Prostate gland (tissue), 2 donors: ENCODE measurements around the gene ZNF480.

Experiments
- POLR2A ChIP-seq: fragments of 450-650 bp; IDR thresholded peaks from one replicate; pipeline ENCODE4 v1.6.1; 2016; ENCODE audit warnings: antibody characterized with exemption, mild to moderate bottlenecking
- TF ChIP-seq, protein P1 (sequence below), 4 experiments: fragments of 200-600 bp in 2 of 4; fragments of 450-650 bp in 2 of 4; sonication (generic) in 2 of 4; IDR thresholded peaks; 1 replicate in 3 of 4; 2 replicates in 1 of 4; pipeline ENCODE4 v1.5.1; 2016 to 2019; ENCODE audit warnings: antibody characterized with exemption in 4 of 4, mild to moderate bottlenecking in 2 of 4, moderate library complexity in 2 of 4

DNA sequence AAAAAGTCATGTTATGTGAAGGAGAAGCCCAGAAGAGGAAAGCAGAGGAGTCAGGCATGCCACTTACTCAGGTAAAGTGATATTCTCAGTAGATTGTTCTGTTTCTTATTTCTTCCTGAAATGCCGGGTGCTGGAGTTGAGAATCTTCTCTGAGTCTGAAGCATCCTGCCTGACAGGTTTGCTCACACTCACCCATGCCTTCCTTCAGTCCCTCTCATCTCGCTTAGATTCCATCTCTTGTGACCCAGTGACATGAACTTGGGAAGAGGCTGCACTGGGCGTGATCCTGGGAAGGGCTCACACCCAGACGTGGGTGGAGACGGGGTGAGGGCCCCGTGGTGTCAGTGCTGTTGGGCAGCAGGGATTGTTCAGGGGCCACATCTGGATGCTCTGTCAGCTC, 19.5 kb upstream of the ZNF480 start:
- TF ChIP-seq, protein P1, sequence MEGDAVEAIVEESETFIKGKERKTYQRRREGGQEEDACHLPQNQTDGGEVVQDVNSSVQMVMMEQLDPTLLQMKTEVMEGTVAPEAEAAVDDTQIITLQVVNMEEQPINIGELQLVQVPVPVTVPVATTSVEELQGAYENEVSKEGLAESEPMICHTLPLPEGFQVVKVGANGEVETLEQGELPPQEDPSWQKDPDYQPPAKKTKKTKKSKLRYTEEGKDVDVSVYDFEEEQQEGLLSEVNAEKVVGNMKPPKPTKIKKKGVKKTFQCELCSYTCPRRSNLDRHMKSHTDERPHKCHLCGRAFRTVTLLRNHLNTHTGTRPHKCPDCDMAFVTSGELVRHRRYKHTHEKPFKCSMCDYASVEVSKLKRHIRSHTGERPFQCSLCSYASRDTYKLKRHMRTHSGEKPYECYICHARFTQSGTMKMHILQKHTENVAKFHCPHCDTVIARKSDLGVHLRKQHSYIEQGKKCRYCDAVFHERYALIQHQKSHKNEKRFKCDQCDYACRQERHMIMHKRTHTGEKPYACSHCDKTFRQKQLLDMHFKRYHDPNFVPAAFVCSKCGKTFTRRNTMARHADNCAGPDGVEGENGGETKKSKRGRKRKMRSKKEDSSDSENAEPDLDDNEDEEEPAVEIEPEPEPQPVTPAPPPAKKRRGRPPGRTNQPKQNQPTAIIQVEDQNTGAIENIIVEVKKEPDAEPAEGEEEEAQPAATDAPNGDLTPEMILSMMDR (IDR thresholded peaks at IDR 0.05): no peak
- TF ChIP-seq POLR2A: no peak
